Glomerular visceral epithelial cell (primary cell): ENCODE results near the gene TXNDC5.

ENCODE experiments used
- DNase-seq: peaks from one replicate; pipeline ENCODE4 v3.0.0-alpha.2; 2016; ENCODE audit errors: extremely low spot score

TXNDC5 gene

DNA sequence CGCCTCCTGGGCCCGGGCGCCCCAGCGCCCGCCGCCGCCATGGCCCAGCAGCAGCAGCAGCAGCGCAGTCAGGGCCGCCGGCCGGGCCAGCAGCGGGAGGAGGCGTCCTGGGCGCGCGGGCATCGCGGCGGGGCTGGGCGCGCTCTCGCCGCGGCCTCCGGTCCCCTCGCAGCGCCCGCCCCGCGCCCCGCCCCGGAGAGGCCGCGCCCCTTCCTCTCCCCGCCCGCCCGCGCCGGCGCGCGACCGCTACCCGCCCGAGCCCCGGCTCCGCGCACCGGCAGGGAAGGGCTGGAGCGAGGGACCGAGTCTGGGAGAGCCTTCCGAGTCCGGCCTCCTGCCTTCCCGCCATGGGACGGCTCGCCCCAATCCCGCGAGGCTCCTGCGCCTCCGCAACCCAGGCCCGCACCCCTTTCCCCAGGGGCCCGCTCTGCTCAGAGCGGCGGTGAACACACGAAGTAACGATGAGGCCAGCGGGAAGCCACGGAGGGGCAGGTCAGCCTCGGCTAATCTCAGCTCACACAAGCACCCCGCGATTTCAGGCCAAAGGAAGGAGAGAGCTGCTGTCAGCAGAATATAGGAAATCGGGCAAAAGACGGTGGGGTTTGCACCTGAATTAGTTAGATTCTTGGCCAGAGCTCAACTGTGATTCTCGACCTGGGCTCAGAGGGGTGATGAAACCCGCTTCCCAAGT lies at the start of gene TXNDC5:
TSS of gene TXNDC5 (minus strand) at position 135 of the 691 bp plus-strand sequence. CDS start at position 123, 12 bp downstream.
- DNase-seq, result peak; percentile 75

DNA sequence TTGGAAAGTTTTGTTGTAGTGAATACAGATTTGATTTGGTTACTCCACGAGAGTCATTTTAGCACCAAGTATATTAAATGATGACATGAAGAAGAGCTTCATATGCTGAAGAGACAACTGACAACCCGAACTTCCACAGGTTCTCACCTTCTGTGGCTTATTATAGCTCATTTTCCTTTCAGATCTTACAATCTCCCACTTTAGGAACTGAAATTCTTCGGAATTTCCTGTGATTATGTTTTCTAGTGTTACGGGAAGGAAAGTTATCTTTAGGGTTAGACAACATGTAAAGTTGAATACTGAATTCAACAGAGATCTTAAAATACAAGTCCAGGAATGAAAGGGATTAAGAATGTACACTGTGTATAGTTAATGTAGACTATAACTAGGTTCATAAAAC lies 49.6 kb upstream of the TXNDC5 start:
- DNase-seq, result no peak

DNA sequence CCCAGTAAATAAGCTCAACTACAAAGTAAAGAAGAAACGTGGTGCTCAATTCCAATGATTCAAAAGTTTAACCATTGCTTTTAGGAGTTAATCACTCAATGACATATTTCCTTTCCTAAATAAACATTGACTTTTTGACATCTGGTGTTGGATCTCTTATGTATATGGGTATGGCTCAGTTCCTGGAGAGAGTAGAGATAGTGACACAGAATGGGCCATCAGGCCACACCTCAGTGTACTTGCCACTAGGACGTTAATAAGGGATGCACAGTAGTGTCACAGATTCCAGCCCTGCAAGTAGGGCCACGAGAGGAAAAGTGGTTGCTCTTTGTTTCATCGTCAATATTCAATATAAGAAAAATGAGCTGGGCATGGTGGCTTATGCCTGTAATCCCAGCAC lies 48.9 kb upstream of the TXNDC5 start:
- DNase-seq, result no peak

DNA sequence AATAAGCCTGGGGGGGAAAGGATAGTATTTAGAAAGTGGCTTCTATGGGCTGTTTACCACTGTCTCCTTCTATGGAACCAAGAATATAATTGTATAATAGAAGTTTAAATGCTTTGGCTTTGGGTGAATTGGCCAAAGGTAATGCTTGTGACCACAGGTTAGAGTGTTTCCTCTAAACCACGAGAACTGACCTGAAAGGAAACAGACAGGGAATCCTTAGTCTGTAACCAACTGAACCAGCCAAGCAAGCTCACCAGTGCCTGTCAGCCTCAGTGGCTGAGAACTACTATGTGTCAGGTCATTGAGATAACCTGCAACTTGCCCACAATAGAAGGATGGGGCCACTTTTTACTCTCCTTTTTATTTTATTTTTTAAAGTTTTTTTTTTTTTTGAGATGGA lies 47.9 kb upstream of the TXNDC5 start:
- no peak for DNase-seq

DNA sequence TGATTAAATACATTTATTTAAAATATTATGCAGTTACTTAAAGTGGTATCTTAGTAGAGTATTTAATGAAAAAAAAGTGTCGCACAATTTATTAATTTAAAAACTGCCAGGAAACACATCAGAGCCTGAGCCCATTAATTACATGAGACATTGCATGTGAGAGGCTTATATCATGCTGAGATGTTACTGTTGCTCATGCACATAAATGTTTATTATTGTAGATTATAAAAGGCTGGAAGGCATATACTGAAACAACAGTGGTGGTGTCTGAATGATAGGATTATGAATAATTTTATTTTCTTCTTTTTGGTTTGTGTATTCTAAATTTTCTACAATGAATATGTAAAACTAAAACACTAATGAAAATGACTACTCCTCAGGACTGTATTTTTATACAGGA lies 45.7 kb upstream of the TXNDC5 start:
- no peak for DNase-seq

DNA sequence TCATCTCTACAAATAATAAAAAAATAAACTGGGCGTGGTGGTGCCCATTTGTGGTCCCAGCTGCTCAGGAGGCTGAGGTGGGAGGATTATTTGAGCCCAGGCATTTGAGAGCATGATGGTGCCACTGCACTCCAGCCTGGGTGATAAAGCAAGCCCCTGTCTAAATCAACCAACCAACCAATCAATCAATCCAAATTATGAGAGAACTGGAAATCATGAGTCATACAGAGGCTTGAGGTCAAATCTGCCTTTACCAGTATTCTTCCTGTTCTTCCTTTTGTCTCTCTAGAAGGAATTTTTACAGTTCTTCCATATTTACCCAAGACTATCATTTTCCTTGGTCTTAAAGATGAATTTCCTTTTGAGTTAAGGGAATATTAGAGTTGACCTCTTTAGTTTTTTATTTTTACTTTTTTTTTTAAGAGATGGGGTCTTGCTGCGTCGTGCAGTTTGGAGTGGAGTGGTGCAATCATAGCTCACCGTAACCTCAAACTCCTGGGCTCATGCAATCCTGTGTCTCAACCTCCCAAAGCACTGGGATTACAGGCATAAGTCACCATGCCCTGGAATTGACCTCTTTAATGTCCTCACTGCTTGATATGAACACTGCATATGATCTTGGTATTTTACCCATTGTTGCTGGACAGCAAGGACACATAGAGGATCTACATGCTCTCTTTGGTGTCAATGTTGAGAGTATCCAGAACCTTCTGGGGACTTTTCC lies 44.1 kb upstream of the TXNDC5 start:
- DNase-seq, result no peak

DNA sequence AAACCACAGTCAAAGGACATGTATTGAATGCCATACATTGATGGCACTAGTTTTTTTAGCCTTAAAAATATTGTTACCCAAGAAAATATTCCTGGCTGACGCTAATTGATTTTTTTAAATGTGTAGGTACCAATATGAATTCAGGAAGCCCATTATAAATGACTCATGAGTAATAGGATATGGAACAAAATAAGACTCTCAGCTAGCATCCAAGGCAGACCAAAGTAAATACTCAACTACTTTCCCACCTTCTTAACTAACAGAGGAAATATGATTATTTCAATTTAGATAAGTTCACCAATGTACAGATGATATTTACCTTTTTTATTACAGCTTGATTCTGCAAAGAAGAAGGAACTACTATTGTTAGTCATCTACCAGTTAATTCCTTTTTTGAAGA lies 43.2 kb upstream of the TXNDC5 start:
- no peak for DNase-seq

DNA sequence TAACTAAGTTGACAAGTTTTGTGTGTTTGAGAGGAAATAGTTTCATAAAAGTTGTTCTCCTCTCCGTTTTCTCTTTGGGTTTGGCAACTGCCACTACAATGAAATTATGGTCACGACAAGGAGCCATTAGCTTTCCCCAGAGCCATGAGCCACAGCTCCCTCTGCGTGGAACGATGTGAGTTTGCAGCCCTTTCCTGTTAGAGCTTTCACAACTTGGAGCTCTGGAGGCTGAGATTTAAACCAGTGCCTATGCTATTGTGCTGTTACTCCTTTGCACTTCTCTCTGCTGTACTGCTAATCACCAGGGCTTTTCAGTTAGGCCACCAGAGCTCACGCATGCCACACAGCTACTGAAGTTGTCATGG lies 29.3 kb upstream of the TXNDC5 start:
- no peak for DNase-seq

DNA sequence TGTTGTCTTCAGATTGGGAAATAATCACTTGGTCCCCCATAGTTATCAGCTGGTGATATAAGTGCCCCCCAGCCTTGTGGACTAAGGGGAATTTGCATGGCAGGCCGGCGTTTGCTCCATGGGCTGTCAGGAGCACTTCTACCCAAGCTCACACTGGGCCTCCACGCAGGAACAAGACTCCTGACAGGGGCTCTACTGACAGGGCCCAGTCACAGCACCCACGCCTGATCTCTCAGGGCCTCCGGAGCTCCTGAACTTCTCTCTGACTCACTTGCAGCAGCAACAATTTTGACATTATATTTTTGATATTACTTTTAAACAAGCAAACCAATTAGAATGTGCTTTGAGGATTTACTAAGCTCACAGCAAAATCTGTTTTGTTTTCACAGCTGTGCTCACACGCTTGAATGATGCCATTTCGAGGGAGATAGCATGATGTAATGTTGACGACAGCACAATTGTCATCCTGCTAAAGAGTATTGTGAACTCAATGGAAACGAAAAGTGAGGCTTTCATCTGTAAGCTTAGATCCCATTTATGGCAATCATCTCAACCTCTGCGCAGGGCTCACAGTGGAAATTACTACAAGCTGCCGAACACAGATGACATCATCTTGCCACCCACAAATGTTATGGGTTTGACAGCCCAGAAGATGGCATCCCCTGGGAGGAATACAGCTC lies 28.7 kb upstream of the TXNDC5 start:
- DNase-seq, result no peak

DNA sequence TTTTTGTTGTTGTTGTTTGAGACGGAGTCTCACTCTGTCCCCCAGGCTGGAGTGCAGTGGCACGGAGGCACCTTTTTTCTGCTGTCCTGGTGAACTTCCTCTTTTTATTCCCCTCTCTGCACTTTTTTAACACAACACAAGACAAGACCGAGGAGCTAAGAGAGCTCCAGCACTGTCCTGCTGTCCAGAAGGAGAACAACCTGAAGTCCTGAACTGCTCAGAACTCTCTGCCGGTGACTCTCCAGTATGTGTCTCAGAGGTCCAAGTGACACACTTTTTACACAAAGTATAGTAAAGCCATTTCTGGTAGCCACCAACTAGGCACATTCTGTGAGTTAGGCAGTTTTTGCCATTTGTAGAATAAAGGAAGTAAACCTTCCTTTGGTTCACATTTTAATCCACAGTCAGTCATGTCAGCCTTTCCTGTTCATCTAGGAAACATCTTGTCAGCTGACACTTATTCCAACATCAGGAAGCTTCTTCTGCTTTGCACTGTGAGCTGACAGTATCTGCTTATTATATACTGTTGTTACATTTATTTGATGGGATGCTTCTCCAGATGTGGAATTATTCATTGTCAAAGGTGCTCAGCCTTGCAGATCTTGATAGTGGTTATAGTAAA lies 28.1 kb upstream of the TXNDC5 start:
- DNase-seq, result no peak

DNA sequence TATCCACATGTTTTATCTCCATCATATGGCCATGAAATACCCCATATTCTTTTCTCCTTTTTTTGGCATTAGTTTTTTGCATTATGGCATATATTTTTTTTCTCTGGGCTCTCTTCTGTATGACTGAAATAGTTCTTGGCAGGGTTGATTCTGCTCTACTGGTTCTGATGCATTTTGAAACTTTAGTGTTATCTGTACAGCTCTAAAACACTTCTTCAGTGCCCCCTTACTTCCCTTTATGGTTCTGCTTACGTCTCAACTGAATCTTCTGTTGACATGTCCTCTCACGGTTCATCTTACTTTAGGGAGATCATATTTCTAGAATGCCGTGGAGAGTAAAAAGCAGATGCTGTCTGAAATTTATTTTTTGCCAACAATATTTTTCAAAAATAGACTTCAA lies 23.2 kb upstream of the TXNDC5 start:
- DNase-seq, result no peak

DNA sequence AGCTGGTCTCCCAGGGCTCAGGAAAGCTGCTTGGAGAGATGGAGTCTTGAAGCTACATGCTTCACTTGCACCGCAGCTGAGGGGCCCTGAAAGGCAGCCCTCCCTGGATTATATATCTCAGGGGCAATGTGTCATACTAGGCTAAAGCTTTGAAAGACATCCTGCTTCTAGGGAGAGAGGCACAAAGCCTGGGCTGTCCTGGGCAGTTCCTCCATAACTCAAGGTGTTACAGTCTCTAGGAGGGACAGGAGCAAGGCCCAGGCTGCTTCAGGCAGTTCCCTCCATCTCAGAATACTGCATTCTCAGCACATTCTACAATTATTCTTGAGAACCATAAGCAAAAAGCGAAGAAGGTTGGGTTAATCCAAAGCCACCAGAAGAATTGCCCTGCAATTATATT lies 22.0 kb upstream of the TXNDC5 start:
- DNase-seq, result no peak

DNA sequence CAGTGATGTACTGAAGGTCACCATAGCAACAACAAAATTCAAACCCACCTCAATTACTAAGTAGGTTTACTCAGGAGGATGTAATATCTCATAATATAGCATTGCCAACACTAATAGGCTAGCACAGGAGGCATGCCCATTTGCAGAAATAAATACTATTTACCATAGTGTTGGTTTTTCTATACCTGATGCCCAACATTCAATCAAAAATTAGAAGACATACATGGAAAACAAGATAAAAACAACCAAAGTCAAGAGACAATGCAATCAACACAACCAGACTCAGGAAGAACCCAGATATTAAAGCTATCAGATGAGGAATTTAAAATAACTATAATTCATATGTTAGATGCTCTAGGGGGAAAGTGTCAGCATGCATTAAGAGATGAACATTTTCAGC lies 14.3 kb upstream of the TXNDC5 start:
- DNase-seq, result no peak

DNA sequence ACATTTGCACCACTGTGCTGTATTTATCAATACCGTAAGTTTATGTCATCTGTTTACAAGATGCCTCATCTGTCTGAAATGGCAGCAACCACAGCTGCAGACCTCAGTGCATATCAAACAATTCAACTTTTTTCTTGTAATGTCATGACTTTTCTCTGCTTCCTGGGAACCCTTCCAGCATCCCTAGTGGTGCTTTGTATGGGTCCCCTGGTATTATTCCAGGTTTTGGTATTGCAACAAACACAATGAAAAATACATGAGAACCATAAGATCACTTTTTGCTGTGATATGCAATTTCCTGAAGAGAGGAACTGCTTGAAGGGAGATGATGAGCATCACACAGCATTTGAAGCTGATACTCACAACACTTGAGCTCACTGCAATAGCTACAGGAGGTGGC lies 12.0 kb upstream of the TXNDC5 start:
- no peak for DNase-seq

DNA sequence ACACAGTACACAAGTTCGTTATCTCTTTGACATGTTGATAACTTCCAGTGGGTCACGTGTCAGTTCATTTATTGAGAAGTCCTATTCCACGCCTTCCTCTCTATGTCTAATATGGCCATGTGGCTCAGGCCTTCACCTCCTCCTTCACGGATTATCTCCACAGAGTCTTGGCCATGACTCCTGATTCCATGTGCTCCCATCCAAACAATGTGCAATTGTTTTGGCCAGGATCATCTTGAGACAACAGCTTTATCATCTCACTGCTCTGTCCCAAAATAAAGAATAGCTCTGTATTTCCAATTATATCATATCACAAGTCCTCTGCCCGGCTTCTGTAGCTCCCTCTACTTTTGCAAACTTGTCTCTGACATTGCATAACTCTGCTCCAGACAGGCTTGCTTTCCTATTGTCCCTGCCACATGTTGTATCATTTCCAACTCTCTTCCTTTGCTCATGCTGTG lies 11.1 kb upstream of the TXNDC5 start:
- DNase-seq, result no peak

DNA sequence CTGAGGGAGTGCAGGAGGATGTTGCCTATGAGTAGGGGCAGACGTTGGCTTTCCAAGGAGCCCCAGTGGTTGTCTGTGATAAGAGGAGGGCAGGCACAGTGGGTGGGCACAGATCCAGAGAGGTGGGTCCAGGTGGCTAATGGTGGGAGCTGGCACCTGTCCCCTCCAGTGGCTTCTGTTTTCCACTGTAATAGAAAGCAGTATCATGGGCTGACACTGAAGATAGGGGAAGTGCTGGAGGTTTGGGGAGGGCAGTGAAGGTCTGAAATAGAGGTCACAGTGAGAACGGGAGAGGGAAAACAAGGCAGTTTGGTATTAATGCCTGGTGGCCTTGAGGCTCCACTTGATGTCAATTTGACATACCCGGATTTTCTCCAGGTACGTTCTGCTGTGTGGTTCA lies 10.5 kb upstream of the TXNDC5 start:
- no peak for DNase-seq

DNA sequence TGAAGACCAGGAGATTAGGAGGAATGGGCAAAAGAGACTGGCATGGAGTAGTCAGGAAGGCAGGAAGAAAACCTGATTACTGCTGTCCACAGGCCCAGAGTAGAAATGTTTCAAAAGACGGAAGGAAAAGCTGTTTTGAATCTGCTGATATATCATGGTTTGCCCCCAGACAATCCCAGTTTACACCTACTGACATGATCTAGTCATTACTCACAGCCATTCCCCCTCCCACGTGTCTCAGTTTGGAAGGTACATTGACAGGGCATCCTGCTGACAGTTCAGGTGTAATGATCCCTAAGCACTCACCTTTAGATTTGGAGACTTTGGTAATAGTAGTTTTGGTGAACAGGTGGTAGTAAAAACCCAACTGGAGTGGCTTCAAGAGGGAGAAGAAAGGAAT lies 9.8 kb upstream of the TXNDC5 start:
- no peak for DNase-seq

DNA sequence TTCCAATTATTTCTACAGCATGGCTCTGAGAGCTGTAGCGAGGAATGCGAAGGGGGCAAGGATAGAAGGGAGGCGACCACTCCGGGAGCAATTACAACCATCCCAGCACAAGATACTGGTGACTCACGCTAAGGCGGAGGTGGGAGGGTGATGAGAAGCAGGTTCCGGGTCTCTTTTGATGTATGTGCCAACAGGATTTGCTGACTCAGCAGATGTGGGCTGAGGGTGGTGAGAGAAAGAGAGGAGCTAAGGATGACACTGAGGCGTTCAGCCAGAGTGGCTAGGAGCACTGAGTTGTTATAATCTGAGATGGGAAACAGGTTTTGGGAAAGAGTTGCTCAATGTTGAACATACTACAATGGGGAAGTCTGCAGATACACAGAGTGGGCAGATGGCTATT lies 9.3 kb upstream of the TXNDC5 start:
- peak; percentile 45 for DNase-seq

DNA sequence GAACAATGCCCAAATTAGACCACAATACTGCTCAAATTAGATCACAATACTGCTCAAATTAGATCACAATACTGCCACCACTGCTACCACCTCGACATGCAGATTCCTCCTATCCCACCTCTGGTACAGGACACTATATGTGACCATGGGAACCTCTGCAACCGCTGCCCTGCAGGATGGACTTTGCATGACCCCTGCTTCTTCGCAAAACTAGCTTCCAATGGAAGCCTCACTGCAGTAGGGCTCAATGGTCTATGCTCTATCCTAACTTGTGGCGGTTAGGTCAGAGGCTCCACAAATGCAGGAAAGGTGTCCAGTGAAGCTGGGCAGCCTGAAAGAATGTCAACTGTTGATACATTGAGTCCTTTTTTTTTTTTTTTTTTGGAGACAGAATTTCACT lies 7.8 kb upstream of the TXNDC5 start:
- DNase-seq, result no peak

DNA sequence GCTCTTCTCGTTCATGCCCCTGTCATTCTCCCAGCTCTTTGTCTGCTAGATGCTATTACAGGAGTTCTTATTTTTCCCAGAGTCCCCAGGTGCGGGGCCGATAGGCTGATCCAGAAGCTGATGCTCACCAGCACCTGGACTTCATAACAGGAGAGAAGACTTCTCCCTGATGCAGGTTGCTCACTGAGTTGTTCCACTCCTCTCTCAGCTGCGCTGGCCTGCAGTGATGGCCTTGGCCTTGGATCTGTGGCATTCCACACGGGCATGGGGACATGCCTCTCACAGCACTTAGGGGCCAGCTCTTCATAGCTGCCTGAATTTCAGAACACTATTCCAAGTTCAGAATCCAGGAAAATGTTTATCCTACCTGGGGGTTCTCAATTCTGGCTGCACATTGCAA lies 7.1 kb upstream of the TXNDC5 start:
- DNase-seq, result no peak

DNA sequence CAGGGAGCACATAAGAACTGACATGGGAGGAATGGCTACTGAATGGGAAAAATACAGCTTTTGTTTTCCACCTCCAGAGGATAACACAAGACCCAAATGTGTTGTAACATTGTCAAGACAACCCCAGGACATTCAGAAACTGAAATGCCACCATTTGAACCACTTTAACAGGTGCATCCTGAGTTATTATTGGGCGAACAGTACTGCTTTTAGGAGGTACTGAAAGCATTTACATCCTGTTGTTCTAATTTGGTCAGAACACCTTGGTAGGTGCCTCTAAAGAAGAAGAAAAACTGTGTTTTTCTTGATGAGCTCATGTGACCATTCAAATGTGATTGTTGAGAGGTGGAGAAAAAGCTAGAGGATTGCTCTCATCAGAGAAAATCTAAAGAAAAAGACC lies 6.4 kb upstream of the TXNDC5 start:
- DNase-seq, result no peak

DNA sequence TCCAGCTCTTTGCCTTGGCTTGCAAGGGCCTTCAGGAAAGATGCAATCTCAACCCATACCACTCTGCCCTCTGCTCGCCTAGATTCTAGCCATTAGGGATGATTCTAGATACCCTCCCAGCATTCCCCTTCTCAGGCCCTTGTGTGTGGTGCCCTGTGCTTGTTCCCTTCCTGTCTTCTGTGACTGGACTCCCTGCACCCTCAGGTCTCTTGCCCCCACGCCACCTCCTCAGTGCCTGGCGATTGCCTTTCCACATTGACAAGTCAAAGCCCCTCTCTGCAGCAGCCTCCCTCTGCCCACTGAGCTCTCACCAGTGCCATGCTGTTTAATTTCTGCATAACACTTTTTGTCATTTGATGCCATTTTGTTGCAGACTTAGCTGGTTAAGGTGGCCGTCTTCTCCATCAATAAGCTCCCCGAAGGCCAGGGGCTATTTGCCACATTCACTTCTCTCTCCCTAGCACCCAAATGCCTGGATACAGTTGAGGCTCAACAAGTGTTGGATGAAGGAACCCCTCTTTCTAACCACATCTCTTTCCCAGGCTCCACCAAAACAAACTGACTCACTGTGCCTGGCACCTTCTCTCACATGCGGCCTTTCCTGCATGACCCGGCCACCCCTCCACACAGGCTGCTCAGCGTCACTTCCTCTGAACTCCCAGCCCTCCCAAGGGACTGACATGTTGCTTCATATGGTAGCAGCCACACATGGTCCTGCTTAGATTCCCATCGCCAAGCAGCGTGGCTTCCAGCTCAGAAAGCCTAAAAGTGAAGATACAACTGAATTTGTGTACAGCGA lies 4.6 kb upstream of the TXNDC5 start:
- DNase-seq, result no peak
